ENCODE measurements around the gene EGFL8. TPM values are rescaled to one million over a fixed set of nuclear protein-coding genes. Genes with fewer than 3 reads are reported as not detected.

Gene EGFL8
- total and polyA plus RNA-seq, 9 of the 15 experiments (the other 6 are each of a cell fraction or from before 2014, with no cell fraction given): 2.2 to 47.4 (median 14.2) TPM

- no peak for FAIRE-seq
- H3K9me1 ChIP-seq (ENCODE audit: control insufficient read depth, insufficient read depth, low read length): no peaks in the 10 kb centered on the region
- no TSS peak for BruUV-seq (replicated peaks)
- H4K20me1 ChIP-seq (replicated peaks; ENCODE audit: control insufficient read depth, insufficient read depth, low read length): no peaks in the 10 kb centered on the region
- H3K79me2 ChIP-seq (ENCODE audit: control insufficient read depth, insufficient read depth, low read length): no peaks in the 10 kb centered on the region
- no peak overlapping the region; the same call in 1 of the 2 replicates for H3K4me2 ChIP-seq (ENCODE audit: insufficient read depth, low read length)
- H3K36me3 ChIP-seq (ENCODE audit: control insufficient read depth, insufficient read depth, low read length): no peaks in the 10 kb centered on the region
- H3K27me3 ChIP-seq (ENCODE audit: control insufficient read depth in 2 of 2, insufficient read depth in 2 of 2, low read length in 2 of 2): peaks cover 7 to 32% of the 10 kb centered on the region in 2 experiments; a peak in 3 of 5 replicates
- no peak overlapping the region for H3K4me3 ChIP-seq
- H3K9ac ChIP-seq (ENCODE audit: insufficient read depth in 1 of 2, low read depth in 2 of 2, low read length in 2 of 2): no peak overlapping the region
- H3K27ac ChIP-seq (ENCODE audit: extremely low read depth, low read depth, low read length): no peak overlapping the region
- H3K9me3 ChIP-seq (replicated peaks; ENCODE audit: control insufficient read depth, insufficient read depth, low read depth, low read length): no peaks in the 10 kb centered on the region
- WGBS (ENCODE audit: insufficient coverage, low coverage, missing lambda C conversion rate): no CpG with 5 or more reads among the region's 4 CpGs
- POLR2A ChIA-PET: interaction anchor here (0.5 to 1.1 kb wide), 2 partner anchors 10 to 99 kb away, joined by 3 to 4 read pairs; no protein-coding TSS in a partner anchor
- in situ Hi-C loops (cut with MboI): no loop called here
- H3K4me1 ChIP-seq (replicated peaks in 1 of 2; ENCODE audit: control insufficient read depth in 2 of 2, insufficient read depth in 2 of 2, low read length in 2 of 2): peaks cover 8 to 15% of the 10 kb centered on the region in 2 experiments; a peak in 4 of 5 replicates
- no peak for DNase-seq (ENCODE audit: extremely low read depth in 1 of 4, low spot score in 3 of 4)
- peak overlapping the region; percentile 33; the same call in 1 of the 2 replicates for H2AFZ ChIP-seq (ENCODE audit: low read depth, low read length)
- no peak for ATAC-seq
- CTCF ChIA-PET (ENCODE audit: low intra/inter-chr PET ratio): no interaction called here
- intact Hi-C loops (cut with micrococcal nuclease): no loop called here
- TF ChIP-seq ZEB2 (IDR thresholded peaks at IDR 0.05) (peak; percentile 37; the same call in 1 of the 2 replicates), GTF2B (IDR thresholded peaks at IDR 0.05; ENCODE audit: extremely low read depth, insufficient read length) (no peak), DIDO1 (tag; IDR thresholded peaks at IDR 0.05; ENCODE audit: low read depth) (no peak), PCBP2 (IDR thresholded peaks at IDR 0.05; ENCODE audit: low read depth, low read length, poor library complexity, severe bottlenecking) (no peak), BACH1 (tag; IDR thresholded peaks at IDR 0.05) (no peak), MLLT1 (IDR thresholded peaks at IDR 0.05) (peak in 1 of 2 experiments; percentile 29; a peak in 1 of 4 replicates), TAL1 (IDR thresholded peaks at IDR 0.05) (0 out of 2 replicates have a peak, but pooled peaks have one; percentile 11), NFIX (CRISPR knock-in tag; IDR thresholded peaks at IDR 0.05; ENCODE audit: low read depth) (no peak), MLX (CRISPR knock-in tag; conservative IDR thresholded peaks at IDR 0.05) (no peak), TRIM24 (IDR thresholded peaks at IDR 0.05) (no peak), ARID3B (CRISPR knock-in tag; IDR thresholded peaks at IDR 0.05; ENCODE audit: borderline replicate concordance) (no peak), MTA2 (IDR thresholded peaks at IDR 0.05; ENCODE audit: low read depth) (peak; percentile 25; the same call in 1 of the 2 replicates), ETV1 (tag; conservative IDR thresholded peaks at IDR 0.05; ENCODE audit: low read depth) (no peak), CBX8 (IDR thresholded peaks at IDR 0.05; ENCODE audit: borderline replicate concordance, extremely low read depth, low read depth, low read length, poor library complexity, severe bottlenecking) (no peak), ZNF512 (tag; IDR thresholded peaks at IDR 0.05) (peak; percentile 88), DDX20 (tag; IDR thresholded peaks at IDR 0.05; ENCODE audit: low read depth) (no peak), LARP7 (IDR thresholded peaks at IDR 0.05) (peak; percentile 69; the same call in 1 of the 2 replicates)
Observed at GRCh38 chr6:32215617-32216016, 51.2 kb downstream of the EGFL8 start.

Data from K562 (cell line).